ENCODE data around the gene OR2M3. TPM values are rescaled to one million over a fixed set of nuclear protein-coding genes. Genes with fewer than 3 reads are reported as not detected.
"Not testable (repeated sequence)": the region's sequence is repeated elsewhere in the genome, so short reads cannot be mapped to it uniquely, and the experiment has no call there.

The OR2M3 gene
- total RNA-seq, 2 donors from 2014 or later = not detected

DNA sequence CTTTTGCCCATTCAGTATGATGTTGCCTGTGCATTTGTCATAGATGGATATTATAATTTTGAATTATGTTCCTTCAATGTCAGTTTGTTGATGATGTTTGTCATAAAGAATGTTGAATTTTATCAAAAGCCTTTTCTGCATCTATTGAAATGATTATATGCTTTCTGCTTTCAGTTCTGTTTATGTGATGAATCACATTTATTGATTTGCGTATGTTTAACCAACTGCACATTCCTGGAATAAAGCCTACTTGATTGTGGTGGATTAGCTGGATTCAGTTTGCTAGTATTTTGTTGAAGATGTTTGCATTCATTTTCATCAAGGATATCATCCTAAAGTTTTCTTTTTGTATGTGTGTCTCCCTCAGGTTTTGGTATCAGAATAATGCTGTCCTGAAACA, 28.5 kb downstream of the OR2M3 start:
- no peaks in the 10 kb centered on the region for H3K27me3 ChIP-seq
- no peak overlapping the region for H3K4me3 ChIP-seq
- H3K9me3 ChIP-seq = peaks cover 0 to 6% of the 10 kb centered on the region in 2 donors
- TF ChIP-seq CTCF (IDR thresholded peaks at IDR 0.05) = no peak
- no peaks in the 10 kb centered on the region for H3K36me3 ChIP-seq
- H3K4me1 ChIP-seq = no peaks in the 10 kb centered on the region
- DNase-seq (ENCODE audit: low spot score) = no peak
- H3K27ac ChIP-seq = no peak overlapping the region

DNA sequence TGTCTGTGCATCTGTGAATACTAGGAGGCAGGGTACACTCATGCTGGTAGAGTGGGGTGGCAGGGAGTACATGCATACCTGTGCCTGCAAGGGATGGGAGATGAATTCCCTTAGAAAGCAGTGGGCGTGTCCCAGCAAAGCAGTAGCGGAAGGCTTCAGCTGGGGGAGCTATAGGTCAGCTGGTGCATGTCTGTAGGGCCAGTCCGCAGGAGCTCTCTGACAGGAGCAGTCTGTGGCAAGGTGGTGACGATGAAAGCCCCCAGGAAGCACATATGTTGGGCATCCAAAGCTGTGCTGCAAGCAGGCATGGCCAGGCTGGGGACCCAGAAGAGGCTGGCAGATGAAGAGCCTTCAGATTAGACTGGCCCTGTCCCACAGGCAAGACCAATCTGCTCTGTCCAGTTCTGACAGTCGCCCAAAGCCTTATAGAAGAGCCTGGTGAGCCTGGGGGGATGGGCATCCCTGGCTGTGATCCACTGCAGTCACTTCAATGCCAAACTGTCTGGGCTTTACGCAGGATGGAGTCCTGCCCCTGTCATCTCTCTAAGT, 32.4 kb downstream of the OR2M3 start:
- Histone ChIP-seq H3K4me1 (no peaks in the 10 kb centered on the region), H3K27me3 (no peaks in the 10 kb centered on the region), H3K27ac (no peak overlapping the region), H3K36me3 (no peaks in the 10 kb centered on the region), H3K4me3 (no peak overlapping the region), H3K9me3 (peaks cover 0 to 6% of the 10 kb centered on the region in 2 donors)
- TF ChIP-seq CTCF (IDR thresholded peaks at IDR 0.05) = no peak
- DNase-seq (ENCODE audit: low spot score) = no peak

DNA sequence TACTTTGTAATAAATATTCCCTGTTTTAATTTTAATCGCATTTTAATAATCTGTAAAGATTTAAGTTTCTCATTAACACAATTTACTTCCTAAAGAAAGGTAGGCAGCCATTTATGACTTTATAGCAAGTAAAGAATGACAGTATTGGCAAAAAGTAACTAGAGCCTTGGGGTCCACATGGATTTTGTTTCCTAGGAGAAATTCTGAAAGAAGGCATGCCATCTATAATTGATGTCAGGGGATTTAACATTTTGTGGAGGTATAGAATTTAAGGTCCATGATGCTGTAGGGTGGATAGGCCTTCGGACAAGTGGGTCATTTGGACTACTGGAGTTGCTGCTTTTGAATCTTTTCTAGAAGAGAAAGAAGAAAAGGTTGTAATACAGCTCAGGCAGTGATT, 34.1 kb downstream of the OR2M3 start, which contains the start of gene OR2M4:
OR2M4 (plus strand) TSS at position 301 of the 400 bp plus-strand sequence. CDS start 7,512 bp downstream, outside the sequence.
- Histone ChIP-seq H3K27me3 (no peaks in the 10 kb centered on the region), H3K27ac (no peak within 1 kb of the TSS), H3K4me1 (no peaks in the 10 kb centered on the region), H3K4me3 (no peak within 1 kb of the TSS), H3K36me3 (no peaks in the 10 kb centered on the region), H3K9me3 (peaks cover 0 to 6% of the 10 kb centered on the region in 2 donors)
- no peak for TF ChIP-seq CTCF (IDR thresholded peaks at IDR 0.05)
- no peak for DNase-seq (ENCODE audit: low spot score)

DNA sequence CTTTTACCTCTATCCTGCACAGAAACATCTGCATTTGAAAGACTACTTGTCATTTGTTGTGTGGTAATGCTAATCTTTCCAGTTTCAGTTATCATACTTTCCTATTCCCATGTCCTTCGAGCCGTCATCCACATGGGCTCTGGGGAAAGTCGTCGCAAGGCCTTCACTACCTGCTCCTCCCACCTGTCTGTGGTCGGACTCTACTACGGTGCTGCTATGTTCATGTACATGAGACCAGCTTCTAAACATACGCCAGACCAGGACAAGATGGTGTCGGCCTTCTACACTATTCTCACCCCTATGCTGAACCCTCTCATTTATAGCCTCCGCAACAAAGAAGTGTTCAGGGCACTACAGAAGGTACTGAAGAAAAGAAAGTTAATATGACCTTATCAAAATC, 42.4 kb downstream of the OR2M3 start:
- H3K9me3 ChIP-seq = no peaks in the 10 kb centered on the region
- no peak for TF ChIP-seq CTCF (IDR thresholded peaks at IDR 0.05)
- H3K4me1 ChIP-seq = no peaks in the 10 kb centered on the region
- H3K36me3 ChIP-seq = no peaks in the 10 kb centered on the region
- H3K4me3 ChIP-seq = no peak overlapping the region
- H3K27me3 ChIP-seq = no peaks in the 10 kb centered on the region
- DNase-seq (ENCODE audit: low spot score) = no peak
- H3K27ac ChIP-seq = no peak overlapping the region

DNA sequence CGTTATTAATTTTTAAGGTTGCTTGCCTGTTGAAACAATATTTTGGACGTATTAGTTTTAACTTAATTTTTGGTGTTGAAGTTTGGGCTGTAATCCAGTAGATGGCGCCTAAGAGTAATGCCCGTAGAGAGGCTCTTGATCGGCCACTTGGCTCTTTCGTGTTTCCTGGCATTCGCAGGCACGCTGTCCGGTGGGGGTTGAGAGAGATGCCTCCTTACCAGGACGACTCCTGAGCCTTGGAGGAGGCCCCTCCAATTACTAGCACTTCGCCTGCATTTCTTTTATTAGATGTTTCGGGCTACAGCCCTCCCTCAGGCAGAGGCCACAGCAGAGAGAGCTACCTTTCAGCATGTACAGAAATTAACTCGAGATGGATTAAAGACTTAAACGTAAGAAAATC, 46.1 kb downstream of the OR2M3 start:
- Histone ChIP-seq H3K9me3 (no peaks in the 10 kb centered on the region), H3K27me3 (no peaks in the 10 kb centered on the region), H3K4me3 (no peak overlapping the region), H3K36me3 (no peaks in the 10 kb centered on the region), H3K27ac (no peak overlapping the region), H3K4me1 (no peaks in the 10 kb centered on the region)
- DNase-seq (ENCODE audit: low spot score) = no peak
- peak in 1 of 2 donors; percentile 53 for TF ChIP-seq CTCF (IDR thresholded peaks at IDR 0.05)

DNA sequence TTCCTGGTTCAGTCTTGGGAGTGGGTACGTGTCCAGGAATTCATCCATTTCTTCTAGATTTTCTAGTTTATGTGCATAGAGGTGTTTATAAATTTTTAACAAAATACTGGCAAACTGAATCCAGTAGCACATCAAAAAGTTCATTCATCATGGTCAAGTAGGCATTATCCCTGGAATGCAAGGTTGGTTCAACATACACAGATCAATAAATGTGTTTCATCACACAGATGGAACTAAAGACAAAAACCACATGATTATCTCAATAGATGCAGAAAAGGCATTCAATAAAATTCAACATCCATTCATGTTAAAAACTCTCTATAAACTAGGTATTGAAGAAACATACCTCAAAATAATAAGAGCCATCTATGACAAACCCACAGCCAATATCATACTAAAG, 62.2 kb downstream of the OR2M3 start:
- not testable (repeated sequence) for H3K4me3 ChIP-seq; DNase-seq (ENCODE audit: low spot score); H3K27me3 ChIP-seq; H3K36me3 ChIP-seq; H3K4me1 ChIP-seq; H3K9me3 ChIP-seq; H3K27ac ChIP-seq

Other genes with a start within 250 kb of the OR2M3 start
- not detected for gene OR2L8, start 248.4 kb upstream of the OR2M3 start, total RNA-seq
- gene OR2AK2, start 232.0 kb upstream of the OR2M3 start, total RNA-seq = not detected
- not detected for gene OR2L5, start 183.6 kb upstream of the OR2M3 start, total RNA-seq
- not detected for gene OR2L2, start 167.2 kb upstream of the OR2M3 start, total RNA-seq
- not detected for gene OR2L3, start 150.4 kb upstream of the OR2M3 start, total RNA-seq
- gene OR2L13, start 102.1 kb upstream of the OR2M3 start, total RNA-seq = not detected
- not detected for gene OR2M5, start 52.1 kb upstream of the OR2M3 start, total RNA-seq
- gene OR2M2, start 22.4 kb upstream of the OR2M3 start, total RNA-seq = not detected
- not detected for gene OR2M4, start 34.2 kb downstream of the OR2M3 start, total RNA-seq
- gene OR2T33, start 80.7 kb downstream of the OR2M3 start, total RNA-seq = not detected
- not detected for gene OR2T12, start 106.2 kb downstream of the OR2M3 start, total RNA-seq
- not detected for gene OR2M7, start 127.3 kb downstream of the OR2M3 start, total RNA-seq
- gene OR14C36, start 151.5 kb downstream of the OR2M3 start, total RNA-seq = not detected
- gene OR2T4, start 164.4 kb downstream of the OR2M3 start, total RNA-seq = not detected
- not detected for gene OR2T6, start 178.5 kb downstream of the OR2M3 start, total RNA-seq
- not detected for gene OR2T1, start 205.8 kb downstream of the OR2M3 start, total RNA-seq
- gene OR2T2, start 248.4 kb downstream of the OR2M3 start, total RNA-seq = not detected